Spleen (tissue), 7 donors: ENCODE data around the gene PILRA.

Source experiments
- POLR2A ChIP-seq, 3 donors: fragments of 450-650 bp; IDR thresholded peaks; one replicate each; pipeline ENCODE4 v1.5.1; 2017; ENCODE audit warnings: antibody characterized with exemption in 3 of 3, mild to moderate bottlenecking in 1 of 3
- POLR2AphosphoS5 ChIP-seq, 3 donors: sonication (generic); formaldehyde crosslinking; IDR thresholded peaks; one replicate each; pipeline ENCODE4 v1.5.1; 2017; ENCODE audit warnings: antibody characterized with exemption in 3 of 3
- TF ChIP-seq, protein P1 (sequence below), 11 experiments: fragments of 200-600 bp in 7 of 11; fragments of 450-650 bp in 4 of 11; sonication (generic) in 4 of 11; IDR thresholded peaks in 8 of 11; conservative IDR thresholded peaks in 3 of 11; 1 replicate in 7 of 11; 2 replicates in 4 of 11; pipeline versions ENCODE4 v1.4.0 to v1.8.0; 2016 to 2021; ENCODE audit warnings: antibody characterized with exemption in 11 of 11, inconsistent platforms in 4 of 11, mild to moderate bottlenecking in 1 of 11
- donor health status: DM: no; HTN: no; CAD: no; lungs with moderate emphysema.
- donor health status: DM: no; HTN: no; CAD: no.
- donor health status: DM: no; HTN: no; CAD: no.

DNA sequence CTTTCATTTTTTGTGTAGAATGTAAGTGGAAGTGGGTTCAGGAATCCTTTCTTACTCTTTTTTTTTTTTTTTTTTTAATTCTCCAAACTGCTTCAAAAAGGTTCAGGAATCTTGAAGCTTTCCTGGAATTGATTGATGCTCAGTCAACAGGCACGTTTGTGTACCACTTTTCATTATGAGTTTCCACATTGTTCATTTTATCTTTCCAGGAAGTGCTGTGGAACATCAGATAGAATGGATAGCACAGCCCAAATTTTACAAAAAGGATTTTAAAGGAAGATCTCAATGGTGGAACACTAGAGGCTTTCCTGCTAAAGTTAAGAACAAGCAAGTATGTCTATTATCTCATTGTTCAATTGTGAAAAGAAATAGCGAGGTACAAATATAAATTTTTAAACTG lies 64.9 kb downstream of the PILRA start:
- TF ChIP-seq, protein P1, sequence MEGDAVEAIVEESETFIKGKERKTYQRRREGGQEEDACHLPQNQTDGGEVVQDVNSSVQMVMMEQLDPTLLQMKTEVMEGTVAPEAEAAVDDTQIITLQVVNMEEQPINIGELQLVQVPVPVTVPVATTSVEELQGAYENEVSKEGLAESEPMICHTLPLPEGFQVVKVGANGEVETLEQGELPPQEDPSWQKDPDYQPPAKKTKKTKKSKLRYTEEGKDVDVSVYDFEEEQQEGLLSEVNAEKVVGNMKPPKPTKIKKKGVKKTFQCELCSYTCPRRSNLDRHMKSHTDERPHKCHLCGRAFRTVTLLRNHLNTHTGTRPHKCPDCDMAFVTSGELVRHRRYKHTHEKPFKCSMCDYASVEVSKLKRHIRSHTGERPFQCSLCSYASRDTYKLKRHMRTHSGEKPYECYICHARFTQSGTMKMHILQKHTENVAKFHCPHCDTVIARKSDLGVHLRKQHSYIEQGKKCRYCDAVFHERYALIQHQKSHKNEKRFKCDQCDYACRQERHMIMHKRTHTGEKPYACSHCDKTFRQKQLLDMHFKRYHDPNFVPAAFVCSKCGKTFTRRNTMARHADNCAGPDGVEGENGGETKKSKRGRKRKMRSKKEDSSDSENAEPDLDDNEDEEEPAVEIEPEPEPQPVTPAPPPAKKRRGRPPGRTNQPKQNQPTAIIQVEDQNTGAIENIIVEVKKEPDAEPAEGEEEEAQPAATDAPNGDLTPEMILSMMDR (IDR thresholded peaks at IDR 0.05 in 8 of 11, conservative IDR thresholded peaks at IDR 0.05 in 3 of 11) = no peak
- TF ChIP-seq POLR2AphosphoS5 (IDR thresholded peaks at IDR 0.05) (no peak), POLR2A (IDR thresholded peaks at IDR 0.05) (no peak)
